ENCODE data around the gene PIGH.

The PIGH gene

DNA sequence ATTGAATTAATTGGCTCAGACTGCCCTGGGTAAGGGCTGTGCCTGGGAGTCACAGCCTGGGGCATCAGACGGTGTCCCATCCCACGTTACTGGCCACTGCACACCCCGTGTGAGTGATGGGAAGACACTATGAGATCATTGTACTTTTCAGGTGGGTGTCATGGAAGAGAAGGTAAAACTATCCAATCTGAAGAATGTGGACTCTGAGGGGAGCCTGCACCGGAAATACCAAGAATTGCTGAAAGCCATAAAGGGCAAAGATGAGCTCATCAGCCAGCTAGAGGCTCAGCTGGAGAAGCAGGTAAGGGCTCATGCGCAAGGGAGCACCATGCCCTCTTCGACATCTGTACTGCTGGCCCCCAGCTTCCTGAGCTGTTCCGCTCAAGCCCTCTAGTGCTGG lies 43.0 kb downstream of the PIGH start:
- ChIA-PET POLR2A (interaction anchor here (0.9 to 2.6 kb wide), 3 partner anchors 15 to 139 kb away, joined by 3 to 12 read pairs (median 3); partner anchors contain the start of genes PLEKHH1 and RDH11), CTCF (interaction anchor here (0.9 to 1.6 kb wide), 3 partner anchors 14 to 130 kb away, joined by 5 to 6 read pairs (median 6); no protein-coding TSS in a partner anchor)
- no peak for DNase-seq (ENCODE audit: extremely low spot score)
- no peak for TF ChIP-seq LEF1 (IDR thresholded peaks at IDR 0.05; ENCODE audit: borderline replicate concordance)
- no peak for TF ChIP-seq NFRKB (IDR thresholded peaks at IDR 0.05)
- no peak for TF ChIP-seq ZNF384 (IDR thresholded peaks at IDR 0.05)
- no peak for TF ChIP-seq SP1 (IDR thresholded peaks at IDR 0.05)
- TF ChIP-seq L3MBTL2 (conservative IDR thresholded peaks at IDR 0.05): no peak
- no peak for TF ChIP-seq FOXA1 (IDR thresholded peaks at IDR 0.05)

DNA sequence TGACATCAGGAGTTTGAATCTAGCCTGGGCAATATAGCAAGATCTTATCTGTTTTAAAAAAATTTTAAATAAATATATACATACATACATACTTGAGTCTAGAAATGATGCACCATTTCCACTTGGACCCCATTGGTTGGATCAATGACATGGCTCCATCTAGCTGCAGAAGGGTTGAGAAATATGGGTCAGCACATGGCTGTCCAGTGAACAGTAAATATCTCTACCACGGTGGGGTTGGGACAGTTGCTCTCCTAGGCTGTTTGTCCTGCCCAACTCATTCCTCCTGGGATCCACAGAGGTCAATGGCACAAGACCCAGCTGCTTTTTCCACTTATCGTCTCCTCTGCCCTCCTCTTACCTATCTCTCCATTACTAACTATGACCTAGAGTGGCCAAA lies 43.4 kb downstream of the PIGH start:
- CTCF ChIA-PET: interaction anchor here (1.5 kb wide), 2 partner anchors 15 to 30 kb away, joined by 4 to 5 read pairs; no protein-coding TSS in a partner anchor
- DNase-seq (ENCODE audit: extremely low spot score): no peak
- POLR2A ChIA-PET: interaction anchor here (2.6 kb wide), 1 partner anchor 24 kb away, joined by 12 read pairs; the partner anchor contains the start of gene PLEKHH1
- TF ChIP-seq ZNF384 (IDR thresholded peaks at IDR 0.05) (no peak), FOXK2 (IDR thresholded peaks at IDR 0.05) (no peak), ELF4 (IDR thresholded peaks at IDR 0.05) (no peak), TARDBP (IDR thresholded peaks at IDR 0.05) (no peak), NFRKB (IDR thresholded peaks at IDR 0.05) (no peak), HDGF (IDR thresholded peaks at IDR 0.05; ENCODE audit: borderline replicate concordance) (no peak), ARNT (IDR thresholded peaks at IDR 0.05) (no peak), FOXM1 (IDR thresholded peaks at IDR 0.05; ENCODE audit: borderline replicate concordance) (no peak)
- TF ChIP-seq, protein P1, sequence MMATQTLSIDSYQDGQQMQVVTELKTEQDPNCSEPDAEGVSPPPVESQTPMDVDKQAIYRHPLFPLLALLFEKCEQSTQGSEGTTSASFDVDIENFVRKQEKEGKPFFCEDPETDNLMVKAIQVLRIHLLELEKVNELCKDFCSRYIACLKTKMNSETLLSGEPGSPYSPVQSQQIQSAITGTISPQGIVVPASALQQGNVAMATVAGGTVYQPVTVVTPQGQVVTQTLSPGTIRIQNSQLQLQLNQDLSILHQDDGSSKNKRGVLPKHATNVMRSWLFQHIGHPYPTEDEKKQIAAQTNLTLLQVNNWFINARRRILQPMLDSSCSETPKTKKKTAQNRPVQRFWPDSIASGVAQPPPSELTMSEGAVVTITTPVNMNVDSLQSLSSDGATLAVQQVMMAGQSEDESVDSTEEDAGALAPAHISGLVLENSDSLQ (IDR thresholded peaks at IDR 0.05): no peak

DNA sequence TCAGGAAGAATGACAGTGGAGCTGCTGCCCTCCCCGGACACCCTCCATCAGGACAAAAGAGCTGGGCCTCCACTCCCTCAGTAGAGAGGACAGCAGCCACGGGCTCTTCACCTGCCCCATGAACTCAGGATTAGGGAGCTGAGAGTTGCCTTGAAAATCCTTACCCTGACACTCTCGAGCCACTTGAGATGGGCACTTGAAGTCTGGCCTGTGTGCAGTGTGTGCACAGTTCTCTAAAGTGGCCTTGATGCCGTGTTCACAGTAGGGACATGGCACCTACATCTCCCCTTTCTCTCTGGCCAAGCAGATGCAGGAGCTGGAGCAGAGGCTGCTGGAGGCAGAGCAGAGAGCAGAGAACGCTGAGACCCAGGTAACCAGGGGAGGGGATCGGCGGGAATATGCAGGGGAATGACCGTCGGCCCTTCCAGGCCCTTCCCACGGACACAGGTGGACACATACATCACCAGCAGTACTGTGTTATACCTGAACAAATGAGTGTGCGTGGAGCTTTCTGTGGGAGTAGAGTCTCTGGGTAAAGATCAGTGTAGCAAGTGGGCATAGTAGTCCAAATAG lies 44.5 kb downstream of the PIGH start:
- TF ChIP-seq LEF1 (IDR thresholded peaks at IDR 0.05; ENCODE audit: borderline replicate concordance): no peak
- TF ChIP-seq SUZ12 (IDR thresholded peaks at IDR 0.05): no peak
- no peak for TF ChIP-seq TARDBP (IDR thresholded peaks at IDR 0.05)
- no peak for TF ChIP-seq BHLHE40 (IDR thresholded peaks at IDR 0.05; ENCODE audit: borderline replicate concordance)
- TF ChIP-seq, protein P1 (IDR thresholded peaks at IDR 0.05): no peak
- ChIA-PET POLR2A (interaction anchor here (2.6 kb wide), 1 partner anchor 23 kb away, joined by 12 read pairs; the partner anchor contains the start of gene PLEKHH1), CTCF (interaction anchor here (1.5 kb wide), 2 partner anchors 16 to 29 kb away, joined by 4 to 5 read pairs; no protein-coding TSS in a partner anchor)
- DNase-seq (ENCODE audit: extremely low spot score): no peak

DNA sequence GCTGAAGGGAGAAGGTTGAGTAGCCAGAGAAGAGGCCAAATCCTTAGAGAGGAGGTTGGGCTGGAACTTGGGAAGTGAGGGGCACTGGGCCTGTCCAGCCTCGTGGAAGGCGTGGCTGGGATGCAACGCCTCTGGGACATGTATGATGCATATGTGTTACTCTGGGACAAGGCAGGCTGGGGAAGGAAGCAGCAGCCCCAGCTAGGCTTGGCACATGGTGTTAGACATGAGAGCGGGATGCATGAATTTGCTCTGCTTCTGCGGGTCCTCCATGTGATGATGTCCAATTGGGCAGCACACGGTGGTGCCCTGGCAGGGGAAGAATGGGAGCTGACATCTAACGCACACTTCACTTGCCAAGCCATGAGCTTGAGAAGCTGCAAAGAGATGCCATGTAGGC lies 45.7 kb downstream of the PIGH start:
- no peak for DNase-seq (ENCODE audit: extremely low spot score)
- POLR2A ChIA-PET: no interaction called here

DNA sequence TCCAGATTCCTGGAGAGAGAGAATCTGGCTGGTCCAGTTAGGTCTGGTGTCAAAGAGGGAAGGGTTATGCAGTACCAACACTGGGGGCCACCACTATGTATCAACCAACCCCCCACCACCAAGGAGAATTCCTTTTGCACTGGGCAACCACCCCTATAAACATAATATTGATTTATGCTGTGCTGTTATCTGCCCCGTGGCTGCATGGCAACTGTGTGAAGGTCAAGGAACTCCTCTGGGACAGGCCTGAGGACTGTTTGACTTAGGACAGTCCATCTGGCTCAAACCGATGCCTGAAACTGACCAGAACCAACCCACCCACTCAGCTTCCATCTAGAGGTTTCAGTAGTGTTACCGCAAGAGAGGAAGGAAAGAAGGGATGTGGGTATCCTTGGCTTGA lies 46.5 kb downstream of the PIGH start:
- CTCF ChIA-PET: interaction anchor here (0.6 kb wide), 1 partner anchor 1510 kb away, joined by 3 read pairs; no protein-coding TSS in a partner anchor
- POLR2A ChIA-PET: no interaction called here
- TF ChIP-seq, protein P1 (IDR thresholded peaks at IDR 0.05): no peak
- TF ChIP-seq CTBP1 (IDR thresholded peaks at IDR 0.05; ENCODE audit: borderline replicate concordance): no peak

More for the DNA sequence above, 45.7 kb downstream of the PIGH start:
- TF ChIP-seq BHLHE40 (IDR thresholded peaks at IDR 0.05; ENCODE audit: borderline replicate concordance) (no peak), ARNT (IDR thresholded peaks at IDR 0.05) (no peak), TARDBP (IDR thresholded peaks at IDR 0.05) (no peak), CTBP1 (IDR thresholded peaks at IDR 0.05; ENCODE audit: borderline replicate concordance) (no peak), SP1 (IDR thresholded peaks at IDR 0.05) (no peak), FOXA1 (IDR thresholded peaks at IDR 0.05) (no peak), LEF1 (IDR thresholded peaks at IDR 0.05; ENCODE audit: borderline replicate concordance) (no peak), SUZ12 (IDR thresholded peaks at IDR 0.05) (no peak), FOXK2 (IDR thresholded peaks at IDR 0.05) (no peak), L3MBTL2 (conservative IDR thresholded peaks at IDR 0.05) (no peak)
- CTCF ChIA-PET: interaction anchor here (0.7 kb wide), 1 partner anchor 127 kb away, joined by 3 read pairs; no protein-coding TSS in a partner anchor

DNA sequence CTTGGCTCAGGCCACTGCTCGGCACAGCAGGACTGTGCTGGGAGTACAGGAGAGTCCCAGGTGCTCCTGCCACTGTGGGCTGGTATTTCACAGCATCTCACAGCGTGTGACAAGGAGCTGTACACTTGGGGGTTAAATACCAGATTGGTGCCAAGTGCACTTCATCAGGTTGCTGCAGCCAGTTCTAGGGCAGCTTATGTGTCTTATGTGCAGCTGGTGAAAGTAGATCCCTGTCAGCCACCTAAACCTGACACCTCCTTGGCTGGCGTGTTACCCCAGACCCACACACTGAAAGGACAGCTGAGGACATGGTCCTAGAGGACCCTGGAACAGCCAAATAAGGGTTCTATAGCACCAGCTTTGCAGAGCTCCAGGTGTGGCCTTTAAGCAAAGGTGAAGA lies 48.1 kb downstream of the PIGH start:
- CTCF ChIA-PET: no interaction called here
- POLR2A ChIA-PET: interaction anchor here (2.8 kb wide), 1 partner anchor 19 kb away, joined by 8 read pairs; the partner anchor contains the start of gene PLEKHH1
- TF ChIP-seq FOXA1 (IDR thresholded peaks at IDR 0.05) (no peak), SP1 (IDR thresholded peaks at IDR 0.05) (no peak), FOXM1 (IDR thresholded peaks at IDR 0.05; ENCODE audit: borderline replicate concordance) (no peak), LEF1 (IDR thresholded peaks at IDR 0.05; ENCODE audit: borderline replicate concordance) (no peak), NFRKB (IDR thresholded peaks at IDR 0.05) (no peak), ZNF384 (IDR thresholded peaks at IDR 0.05) (no peak), L3MBTL2 (conservative IDR thresholded peaks at IDR 0.05) (no peak), CTBP1 (IDR thresholded peaks at IDR 0.05; ENCODE audit: borderline replicate concordance) (no peak), BHLHE40 (IDR thresholded peaks at IDR 0.05; ENCODE audit: borderline replicate concordance) (no peak)
- DNase-seq (ENCODE audit: extremely low spot score): no peak

More for the DNA sequence above, 46.5 kb downstream of the PIGH start:
- DNase-seq (ENCODE audit: extremely low spot score): no peak

DNA sequence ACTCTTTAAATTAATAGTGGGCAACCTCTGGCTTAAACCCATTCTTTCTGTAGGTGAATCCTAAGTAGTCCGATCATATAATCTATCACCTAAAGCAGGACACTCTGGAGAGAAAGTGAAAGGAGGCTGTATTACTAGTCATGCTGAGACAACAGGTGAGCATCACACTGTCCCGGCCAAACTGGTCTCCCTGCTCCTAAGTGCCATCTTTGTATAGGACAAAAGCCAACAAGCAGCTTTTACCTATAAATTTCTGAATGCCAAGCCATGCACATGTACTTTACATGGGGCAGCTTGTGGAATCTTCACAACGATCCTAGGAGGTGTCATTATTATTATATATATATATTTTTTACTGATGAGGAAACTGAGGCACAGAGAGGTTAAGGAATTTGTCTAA lies 48.9 kb downstream of the PIGH start:
- ChIA-PET CTCF (no interaction called here), POLR2A (interaction anchor here (2.8 kb wide), 1 partner anchor 18 kb away, joined by 8 read pairs; the partner anchor contains the start of gene PLEKHH1)
- TF ChIP-seq FOXK2 (IDR thresholded peaks at IDR 0.05): no peak
- no peak for TF ChIP-seq ZNF384 (IDR thresholded peaks at IDR 0.05)
- no peak for TF ChIP-seq SUZ12 (IDR thresholded peaks at IDR 0.05)
- no peak for TF ChIP-seq LEF1 (IDR thresholded peaks at IDR 0.05; ENCODE audit: borderline replicate concordance)
- TF ChIP-seq, protein P1 (IDR thresholded peaks at IDR 0.05): no peak
- no peak for TF ChIP-seq HDGF (IDR thresholded peaks at IDR 0.05; ENCODE audit: borderline replicate concordance)
- no peak for TF ChIP-seq FOXA1 (IDR thresholded peaks at IDR 0.05)
- TF ChIP-seq NFRKB (IDR thresholded peaks at IDR 0.05): no peak
- no peak for TF ChIP-seq FOXM1 (IDR thresholded peaks at IDR 0.05; ENCODE audit: borderline replicate concordance)
- no peak for TF ChIP-seq BHLHE40 (IDR thresholded peaks at IDR 0.05; ENCODE audit: borderline replicate concordance)
- TF ChIP-seq L3MBTL2 (conservative IDR thresholded peaks at IDR 0.05): no peak
- TF ChIP-seq SP1 (IDR thresholded peaks at IDR 0.05): no peak
- TF ChIP-seq ARNT (IDR thresholded peaks at IDR 0.05): no peak
- TF ChIP-seq TARDBP (IDR thresholded peaks at IDR 0.05): no peak
- no peak for TF ChIP-seq CTBP1 (IDR thresholded peaks at IDR 0.05; ENCODE audit: borderline replicate concordance)
- TF ChIP-seq ELF4 (IDR thresholded peaks at IDR 0.05): no peak
- DNase-seq (ENCODE audit: extremely low spot score): no peak
